NCI-H146 (cell line): ENCODE measurements around the gene NHERF2.

ENCODE experiments used
- DNase-seq: peaks from one replicate; lab custom pipeline; 2025; lab: John Stamatoyannopoulos, UW

The NHERF2 gene

GRCh38 chr16:2082983-2083364, 56.3 kb downstream of the NHERF2 start:
- no peak for DNase-seq

GRCh38 chr16:2083409-2083808, 56.7 kb downstream of the NHERF2 start:
- DNase-seq = no peak

GRCh38 chr16:2083876-2084780, 57.4 kb downstream of the NHERF2 start:
- no peak for DNase-seq

GRCh38 chr16:2084895-2085625, 58.4 kb downstream of the NHERF2 start:
- DNase-seq = no peak

GRCh38 chr16:2085669-2086068, 59.0 kb downstream of the NHERF2 start:
- no peak for DNase-seq

- no peak for DNase-seq
These were observed 59.5 kb downstream of the NHERF2 start for GRCh38 chr16:2086106-2086742.

- no peak for DNase-seq
These were observed 60.4 kb downstream of the NHERF2 start for GRCh38 chr16:2086812-2087747.

- DNase-seq = no peak
These were observed 61.3 kb downstream of the NHERF2 start for GRCh38 chr16:2087748-2088631.
